HepG2 (cell line): ENCODE data around the gene FAM43B. TPM values are rescaled to one million over a fixed set of nuclear protein-coding genes. Genes with fewer than 3 reads are reported as not detected.
A peak's percentile ranks its signal among the peaks of the same experiment; 100 is the strongest.

Experiments
- ATAC-seq: fragments of 200-7000 bp; cut with Tn5 transposase; 3 replicates; pipeline ENCODE4 v1.9.1; 2020; ENCODE audit warnings: mild to moderate bottlenecking, moderate library complexity
- BruUV-seq: library from RNA; stranded (reverse); fragments of 400-500 nt; replicated peaks from 2 replicates; lab custom pipeline; 2021; lab: Mats Ljungman, UMichigan
- CTCF ChIA-PET: fragments of 300-600 bp; formaldehyde crosslinking; extraction: SDS; loops from one replicate; lab custom pipeline; 2021; ENCODE audit warnings: low total read pairs, inconsistent platforms, low intra/inter-chr PET ratio; lab: Yijun Ruan, JAX
- POLR2A ChIA-PET: fragments of 350-600 bp; sonication (Branson Sonifier 250); formaldehyde crosslinking; loops from one replicate; lab custom pipeline; 2020; ENCODE audit warnings: antibody characterized with exemption, inconsistent platforms; lab: Yijun Ruan, JAX
- DNase-seq: peaks from one replicate; pipeline ENCODE4 v3.0.0-alpha.2; 2015; ENCODE audit warnings: low spot score
- FAIRE-seq: peaks from 3 replicates; lab custom pipeline; 2011; peaks lifted over from hg19 to GRCh38; lab: Jason Lieb, UNC
- H2AFZ ChIP-seq: one replicate; pipeline ENCODE4 v1.6.1; 2011; ENCODE audit warnings: low read length, inconsistent platforms
- H3K27ac ChIP-seq: fragments of 300-600 bp; 3 replicates; pipeline ENCODE4 v1.8.0; 2011; ENCODE audit warnings: mixed run types, mild to moderate bottlenecking, mixed read lengths, low read length, inconsistent platforms; ENCODE audit not compliant: insufficient read depth; ENCODE audit errors: extremely low read length
- H3K27me3 ChIP-seq, 2 experiments: fragments of 200-600 bp in 1 of 2; 2 replicates in 1 of 2; 3 replicates in 1 of 2; pipeline versions ENCODE4 v1.6.0 to v1.8.0; 2011; ENCODE audit warnings: low read length in 2 of 2, mild to moderate bottlenecking in 2 of 2, moderate library complexity in 2 of 2, inconsistent platforms in 1 of 2; ENCODE audit not compliant: insufficient read depth in 2 of 2, control insufficient read depth in 1 of 2
- H3K36me3 ChIP-seq, 2 experiments: fragments of 200-600 bp in 1 of 2; replicated peaks in 1 of 2; 2 replicates in 1 of 2; 3 replicates in 1 of 2; pipeline versions ENCODE4 v1.5.1 to v1.8.0; 2011; ENCODE audit warnings: low read length in 2 of 2, inconsistent platforms in 1 of 2; ENCODE audit not compliant: insufficient read depth in 2 of 2, control insufficient read depth in 1 of 2
- H3K4me1 ChIP-seq: 2 replicates; pipeline ENCODE4 v1.5.1; 2012; ENCODE audit warnings: low read length, inconsistent platforms; ENCODE audit not compliant: insufficient read depth
- H3K4me2 ChIP-seq: 2 replicates; pipeline ENCODE4 v1.6.0; 2011; ENCODE audit warnings: low read depth, low read length, inconsistent platforms
- H3K4me3 ChIP-seq, 3 experiments: fragments of 200-600 bp in 1 of 3; sonication (generic), shearing (Covaris generic) in 1 of 3; replicated peaks in 1 of 3; 2 replicates each; pipeline ENCODE4 v1.5.1; 2011 to 2016; ENCODE audit warnings: low read length in 3 of 3, inconsistent platforms in 2 of 3, low read depth in 2 of 3, mild to moderate bottlenecking in 2 of 3, control low read depth in 1 of 3, mixed read lengths in 1 of 3; ENCODE audit not compliant: insufficient read depth in 1 of 3
- H3K79me2 ChIP-seq: one replicate; pipeline ENCODE4 v1.6.1; 2011; ENCODE audit warnings: low read length, inconsistent platforms; ENCODE audit not compliant: insufficient read depth
- H3K9ac ChIP-seq: 2 replicates; pipeline ENCODE4 v1.6.0; 2011; ENCODE audit warnings: mild to moderate bottlenecking, low read depth, low read length, inconsistent platforms; ENCODE audit not compliant: insufficient read depth
- H3K9me3 ChIP-seq: 2 replicates; pipeline ENCODE4 v1.5.1; 2012; ENCODE audit warnings: mild to moderate bottlenecking, low read length
- H4K20me1 ChIP-seq: 2 replicates; pipeline ENCODE4 v1.6.0; 2011; ENCODE audit warnings: inconsistent platforms, mild to moderate bottlenecking, low read length, moderate library complexity; ENCODE audit not compliant: insufficient read depth
- ETV6 ChIP-seq: sonication (generic); formaldehyde crosslinking; conservative IDR thresholded peaks from 2 replicates; pipeline ENCODE4 v1.4.0; 2020; ENCODE audit warnings: missing genetic modification reagents
- HNRNPK ChIP-seq: fragments of 200-400 bp; formaldehyde crosslinking; IDR thresholded peaks from 2 replicates; pipeline ENCODE4 v1.6.1; 2018; ENCODE audit warnings: low read length, low read depth, moderate library complexity, mild to moderate bottlenecking; ENCODE audit not compliant: poor library complexity, severe bottlenecking
- ISL2 ChIP-seq: sonication (generic); formaldehyde crosslinking; IDR thresholded peaks from 2 replicates; pipeline ENCODE4 v1.5.0; 2020; ENCODE audit warnings: missing genetic modification reagents
- MAFF ChIP-seq: IDR thresholded peaks from 2 replicates; pipeline ENCODE4 v1.6.1; 2011; ENCODE audit warnings: low read depth, low read length, improper control_type of control experiment
- MAFK ChIP-seq, 2 experiments: IDR thresholded peaks in 1 of 2; conservative IDR thresholded peaks in 1 of 2; 2 replicates each; pipeline ENCODE4 v1.6.1; 2011; ENCODE audit warnings: improper control_type of control experiment in 2 of 2, low read length in 2 of 2
- NFKBIZ ChIP-seq: IDR thresholded peaks from 2 replicates; pipeline ENCODE4 v1.6.1; 2018; ENCODE audit warnings: missing genetic modification reagents, missing compliant biosample characterization
- RBM22 ChIP-seq: fragments of 200-400 bp; formaldehyde crosslinking; optimal IDR thresholded peaks from 2 replicates; pipeline ENCODE3; 2017; ENCODE audit warnings: mild to moderate bottlenecking, low read length, moderate library complexity
- SIN3A ChIP-seq: IDR thresholded peaks from 2 replicates; pipeline ENCODE4 v1.6.1; 2011; ENCODE audit warnings: low read depth, mild to moderate bottlenecking, control low read depth, low read length, borderline replicate concordance
- SOX6 ChIP-seq, 2 experiments: fragments of 450-650 bp in 1 of 2; sonication (generic) in 1 of 2; formaldehyde crosslinking in 1 of 2; IDR thresholded peaks; 2 replicates each; pipeline versions ENCODE4 v1.4.0 to v1.6.1; 2017 to 2020; ENCODE audit warnings: antibody characterized with exemption in 1 of 2, mild to moderate bottlenecking in 1 of 2, missing genetic modification reagents in 1 of 2
- SP140L ChIP-seq: sonication (generic); formaldehyde crosslinking; IDR thresholded peaks from 2 replicates; pipeline ENCODE4 v1.4.0; 2020; ENCODE audit warnings: missing genetic modification reagents, borderline replicate concordance
- TERF1 ChIP-seq: sonication (generic); formaldehyde crosslinking; IDR thresholded peaks from 2 replicates; pipeline ENCODE4 v1.8.0; 2022; ENCODE audit warnings: mild to moderate bottlenecking, missing genetic modification reagents, moderate library complexity
- ZNF136 ChIP-seq: sonication (generic); formaldehyde crosslinking; IDR thresholded peaks from 2 replicates; pipeline ENCODE4 v1.8.1; 2022; ENCODE audit warnings: low read depth, mild to moderate bottlenecking, moderate library complexity, missing genetic modification reagents
- ZNF326 ChIP-seq: sonication (generic); formaldehyde crosslinking; IDR thresholded peaks from 2 replicates; pipeline ENCODE4 v1.4.0; 2020; ENCODE audit warnings: missing genetic modification reagents, borderline replicate concordance
- ZNF530 ChIP-seq: sonication (generic); formaldehyde crosslinking; IDR thresholded peaks from 2 replicates; pipeline ENCODE4 v1.5.0; 2020; ENCODE audit warnings: low read depth, mild to moderate bottlenecking, missing genetic modification reagents
- ZNF572 ChIP-seq: sonication (generic); formaldehyde crosslinking; IDR thresholded peaks from 2 replicates; pipeline ENCODE4 v1.5.1; 2020; ENCODE audit warnings: mild to moderate bottlenecking, missing genetic modification reagents
- WGBS: methylation state at CpG from one replicate; pipeline ENCODE4 v1.1.6; 2017; ENCODE audit warnings: low lambda C conversion rate; 5-methylcytosine and 5-hydroxymethylcytosine counted together
- in situ Hi-C: cut with HindIII; loops from 2 replicates; pipeline ENCODE4 v1.10.0; 2017; ENCODE audit warnings: low pct_unique_long_range_greater_than_20kb; ENCODE audit not compliant: extremely low pct_ligation_motif_present
- intact Hi-C: fragments of 100-400 bp; cut with micrococcal nuclease; formaldehyde crosslinking; loops from one replicate; pipeline ENCODE4 v1.10.0; 2022; ENCODE audit not compliant: unreplicated experiment
- polyA plus RNA-seq, 8 experiments: library from polyadenylated mRNA; depleted of rRNA in 3 of 8; stranded (reverse) in 7 of 8; unstranded in 1 of 8; fragments of >200 nt; fragmentation: Illumina TruSeq in 4 of 8; extraction: Trizol in 4 of 8; gene quantifications; 2 replicates each; pipeline versions ENCODE4 v1.2.1 to v1.2.3, GENCODE V29; 2011 to 2016; ENCODE audit warnings: low read depth in 4 of 8, missing spikeins in 1 of 8, mixed read lengths in 1 of 8; ENCODE audit not compliant: insufficient read depth in 1 of 8
- total RNA-seq, 5 experiments: library from RNA; depleted of rRNA; stranded (reverse); fragments of >200 nt; fragmentation: Illumina TruSeq; extraction: Trizol; gene quantifications; 2 replicates each; pipeline ENCODE4 v1.2.3, GENCODE V29; 2016; ENCODE audit warnings: low read depth in 1 of 5

Gene FAM43B
- total and polyA plus RNA-seq, 2 of the 13 experiments (the other 11 are each of a cell fraction or from before 2014, with no cell fraction given) = 0.63 to 3.7 TPM

GRCh38 chr1:20600156-20600555 lies 47.8 kb downstream of the FAM43B start:
- 74% methylated on average over 5 of the region's 5 CpGs for WGBS
- H4K20me1 ChIP-seq = no peaks in the 10 kb centered on the region
- H3K79me2 ChIP-seq = no peaks in the 10 kb centered on the region
- peaks cover 20% of the 10 kb centered on the region for H3K4me1 ChIP-seq
- ChIA-PET CTCF (no interaction called here), POLR2A (no interaction called here)
- H3K9me3 ChIP-seq = no peaks in the 10 kb centered on the region
- intact Hi-C loops (no loop called here), in situ Hi-C loops (no loop called here)
- H3K4me2 ChIP-seq = no peak overlapping the region
- no peak for ATAC-seq
- H2AFZ ChIP-seq = no peak overlapping the region
- no peak overlapping the region for H3K9ac ChIP-seq
- H3K27ac ChIP-seq = no peak overlapping the region
- no peak for DNase-seq
- no peak for FAIRE-seq
- peak; percentile 22 to 28; a peak in 1 of 4 replicates for TF ChIP-seq MAFK (conservative IDR thresholded peaks at IDR 0.05 in 1 of 2, IDR thresholded peaks at IDR 0.05 in 1 of 2; ENCODE audit: low read length in 2 of 2)
- no peak for TF ChIP-seq ZNF326
- TF ChIP-seq MAFF = 0 out of 2 replicates have a peak, but pooled peaks have one; percentile 12
- H3K27me3 ChIP-seq = no peaks in the 10 kb centered on the region
- H3K36me3 ChIP-seq = no peaks in the 10 kb centered on the region
- no peak overlapping the region for H3K4me3 ChIP-seq
- BruUV-seq = no TSS peak

GRCh38 chr1:20601129-20601825 lies 48.9 kb downstream of the FAM43B start:
- no peak overlapping the region for H3K4me2 ChIP-seq
- H3K79me2 ChIP-seq = no peaks in the 10 kb centered on the region
- BruUV-seq = no TSS peak
- ATAC-seq = no peak
- 58% methylated on average over 5 of the region's 5 CpGs for WGBS
- in situ Hi-C loops = no loop called here
- no peak for FAIRE-seq
- no peak for DNase-seq
- H4K20me1 ChIP-seq = no peaks in the 10 kb centered on the region
- no peaks in the 10 kb centered on the region for H3K27me3 ChIP-seq
- H2AFZ ChIP-seq = no peak overlapping the region
- no peak overlapping the region for H3K4me3 ChIP-seq
- ChIA-PET POLR2A (no interaction called here), CTCF (no interaction called here)
- H3K9ac ChIP-seq = no peak overlapping the region
- H3K4me1 ChIP-seq = peaks cover 21% of the 10 kb centered on the region
- no peaks in the 10 kb centered on the region for H3K9me3 ChIP-seq
- H3K36me3 ChIP-seq = no peaks in the 10 kb centered on the region
- H3K27ac ChIP-seq = no peak overlapping the region
- intact Hi-C loops = no loop called here
- no peak for TF ChIP-seq ETV6
- TF ChIP-seq ZNF136 (CRISPR knock-in tag) = no peak
- no peak for TF ChIP-seq TERF1 (CRISPR knock-in tag)
- no peak for TF ChIP-seq SOX6 (IDR thresholded peaks at IDR 0.05)
- TF ChIP-seq SOX6 (CRISPR knock-in tag; IDR thresholded peaks at IDR 0.05) = no peak
- TF ChIP-seq SP140L (CRISPR knock-in tag) = no peak
- no peak for TF ChIP-seq ISL2
- TF ChIP-seq HNRNPK = no peak
- no peak for TF ChIP-seq ZNF572 (CRISPR knock-in tag)
- TF ChIP-seq ZNF530 (CRISPR knock-in tag) = no peak
- TF ChIP-seq RBM22 = no peak
- TF ChIP-seq NFKBIZ (CRISPR knock-in tag) = no peak
- TF ChIP-seq SIN3A = no peak
